Measurements from ENCODE around the gene RAB22A. TPM values are rescaled to one million over a fixed set of nuclear protein-coding genes. Genes with fewer than 3 reads are reported as not detected.

The RAB22A gene
- total and polyA plus RNA-seq, 2 of the 4 experiments (the other 2 are of a cell fraction) = 8.2 to 8.4 TPM

GRCh38 chr20:58406422-58407001 lies 97.0 kb downstream of the RAB22A start:
- TF ChIP-seq USF2 (IDR thresholded peaks at IDR 0.05; ENCODE audit: low read depth, low read length) = no peak
- TF ChIP-seq, protein P1, sequence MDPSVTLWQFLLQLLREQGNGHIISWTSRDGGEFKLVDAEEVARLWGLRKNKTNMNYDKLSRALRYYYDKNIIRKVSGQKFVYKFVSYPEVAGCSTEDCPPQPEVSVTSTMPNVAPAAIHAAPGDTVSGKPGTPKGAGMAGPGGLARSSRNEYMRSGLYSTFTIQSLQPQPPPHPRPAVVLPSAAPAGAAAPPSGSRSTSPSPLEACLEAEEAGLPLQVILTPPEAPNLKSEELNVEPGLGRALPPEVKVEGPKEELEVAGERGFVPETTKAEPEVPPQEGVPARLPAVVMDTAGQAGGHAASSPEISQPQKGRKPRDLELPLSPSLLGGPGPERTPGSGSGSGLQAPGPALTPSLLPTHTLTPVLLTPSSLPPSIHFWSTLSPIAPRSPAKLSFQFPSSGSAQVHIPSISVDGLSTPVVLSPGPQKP (IDR thresholded peaks at IDR 0.05; ENCODE audit: borderline replicate concordance, low read depth, low read length) = no peak
- TF ChIP-seq FOS (IDR thresholded peaks at IDR 0.05; ENCODE audit: low read depth, low read length) = peak; percentile 24; the same call in 1 of the 2 replicates
- TF ChIP-seq CHD1 (IDR thresholded peaks at IDR 0.05; ENCODE audit: low read depth, low read length) = no peak
- WGBS, 2 experiments (ENCODE audit: extremely low coverage in 2 of 2, insufficient read length in 1 of 2) = no CpG with 5 or more reads among the region's 4 CpGs
- Histone ChIP-seq H4K20me1 (ENCODE audit: insufficient read depth, low read length) (peaks cover 90% of the 10 kb centered on the region), H2BK5ac (ENCODE audit: low read depth, low read length, poor library complexity, severe bottlenecking) (no peak overlapping the region), H3K9me3 (ENCODE audit: control insufficient read depth, insufficient read depth, low read length) (no peaks in the 10 kb centered on the region), H2BK120ac (ENCODE audit: low read depth, low read length) (no peak overlapping the region), H3K18ac (ENCODE audit: low read depth, low read length) (no peak overlapping the region), H3K36me3 (ENCODE audit: control insufficient read depth, insufficient read depth, low read length) (no peaks in the 10 kb centered on the region; the same call in 1 of the 2 replicates), H3K27ac (ENCODE audit: insufficient read depth, low read length) (no peak overlapping the region), H3K56ac (ENCODE audit: extremely low read depth, insufficient read depth, low read length) (no peak overlapping the region), H3K4me3 (ENCODE audit: insufficient read depth, low read depth, low read length) (no peak overlapping the region), H3K23ac (ENCODE audit: low read depth, low read length) (peak overlapping the region; percentile 70; the same call in 1 of the 2 replicates), H3K9me1 (ENCODE audit: insufficient read depth, low read length) (peaks cover 20% of the 10 kb centered on the region), H3K4me1 (ENCODE audit: control insufficient read depth, insufficient read depth, low read length) (peaks cover 5% of the 10 kb centered on the region; the same call in 1 of the 2 replicates), H2AK5ac (ENCODE audit: low read depth, low read length) (no peak overlapping the region), H3K4ac (ENCODE audit: low read depth, low read length) (no peak overlapping the region), H2AK9ac (replicated peaks; ENCODE audit: low read depth, low read length, poor library complexity) (no peak overlapping the region), H3K79me1 (ENCODE audit: low read depth in 1 of 2, low read length in 2 of 2) (peaks cover 20 to 75% of the 10 kb centered on the region in 2 experiments), H2BK20ac (ENCODE audit: low read depth, low read length) (no peak overlapping the region), H4K8ac (ENCODE audit: low read depth in 2 of 2, low read length in 2 of 2) (no peak overlapping the region), H3K27me3 (ENCODE audit: control insufficient read depth, insufficient read depth, low read length) (no peaks in the 10 kb centered on the region), H3K4me2 (ENCODE audit: low read depth, low read length) (0 out of 2 replicates have a peak overlapping the region, but pooled peaks have one; percentile 20), H3K14ac (replicated peaks; ENCODE audit: low read depth, low read length) (no peak overlapping the region), H4K91ac (ENCODE audit: insufficient read depth, low read depth, low read length) (no peak overlapping the region), H2BK15ac (ENCODE audit: low read depth, low read length) (no peak overlapping the region), H3K9ac (ENCODE audit: low read depth, low read length) (no peak overlapping the region), H4K5ac (ENCODE audit: low read depth, low read length) (no peak overlapping the region), H2AFZ (replicated peaks; ENCODE audit: low read length, poor library complexity) (no peak overlapping the region)
- dilution Hi-C loops (cut with HindIII; ENCODE audit: low sequenced_read_pairs, unreplicated experiment) = no loop called here
- intact Hi-C loops (cut with micrococcal nuclease) = loop anchor here (5.0 kb wide), 1 partner anchor 36 kb away; no protein-coding TSS in a partner anchor
- ATAC-seq (ENCODE audit: low read depth) (peak; percentile 21; the same call in 1 of the 2 replicates), DNase-seq (peak; percentile 22)
- no TSS peak for BruUV-seq (replicated peaks)
- ChIA-PET POLR2A (ENCODE audit: unreplicated experiment) (no interaction called here), CTCF (no interaction called here)
- in situ Hi-C loops (cut with MboI; ENCODE audit: low sequenced_read_pairs) = no loop called here

All from IMR-90 (cell line).